Diencephalon (tissue), 1 donor: Measurements from ENCODE around the gene ENOSF1. TPM values are rescaled to one million over a fixed set of nuclear protein-coding genes. Genes with fewer than 3 reads are reported as not detected.

ENCODE experiments used
- total RNA-seq: library from RNA; depleted of rRNA; stranded (reverse); fragments of >200 nt; gene quantifications from one replicate; pipeline ENCODE4 v1.2.3, GENCODE V29; 2014

Gene ENOSF1, protein sequence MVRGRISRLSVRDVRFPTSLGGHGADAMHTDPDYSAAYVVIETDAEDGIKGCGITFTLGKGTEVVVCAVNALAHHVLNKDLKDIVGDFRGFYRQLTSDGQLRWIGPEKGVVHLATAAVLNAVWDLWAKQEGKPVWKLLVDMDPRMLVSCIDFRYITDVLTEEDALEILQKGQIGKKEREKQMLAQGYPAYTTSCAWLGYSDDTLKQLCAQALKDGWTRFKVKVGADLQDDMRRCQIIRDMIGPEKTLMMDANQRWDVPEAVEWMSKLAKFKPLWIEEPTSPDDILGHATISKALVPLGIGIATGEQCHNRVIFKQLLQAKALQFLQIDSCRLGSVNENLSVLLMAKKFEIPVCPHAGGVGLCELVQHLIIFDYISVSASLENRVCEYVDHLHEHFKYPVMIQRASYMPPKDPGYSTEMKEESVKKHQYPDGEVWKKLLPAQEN
- 9.2 TPM for total RNA-seq

DNA sequence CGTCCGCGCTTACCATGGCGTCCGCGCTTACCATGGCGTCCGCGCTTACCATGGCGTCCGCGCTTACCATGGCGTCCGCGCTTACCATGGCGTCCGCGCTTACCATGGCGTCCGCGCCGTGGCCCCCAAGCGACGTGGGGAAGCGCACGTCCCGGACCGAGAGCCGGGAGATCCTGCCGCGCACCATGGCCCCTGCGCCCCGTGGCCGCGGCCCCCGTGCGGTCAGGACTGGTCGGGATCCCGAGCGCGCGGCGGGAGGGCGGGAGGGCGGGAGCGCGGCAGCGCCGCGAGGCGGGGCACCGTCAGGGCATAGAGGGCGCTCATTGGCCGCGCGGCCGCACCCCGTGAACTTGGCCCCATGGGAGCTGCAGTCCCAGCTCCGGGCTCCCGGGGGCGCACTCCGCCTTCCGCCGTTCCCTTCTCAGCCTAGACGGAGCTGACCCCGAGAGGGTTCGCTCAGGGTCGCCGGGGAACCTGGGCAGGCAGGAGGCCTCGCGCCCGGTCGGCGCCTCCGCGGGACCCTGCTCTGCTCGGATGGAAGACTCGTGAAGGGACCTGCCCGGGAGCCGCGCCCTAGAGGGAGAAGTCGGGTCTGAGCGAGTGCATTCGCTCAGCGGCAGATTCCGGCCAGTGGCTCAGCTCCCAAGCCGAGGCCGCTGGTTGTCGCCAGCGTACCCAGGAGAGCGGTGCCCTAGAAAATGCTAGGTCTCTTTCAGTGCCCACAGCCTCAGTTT is at the start of gene ENOSF1:
TSS of gene ENOSF1 (minus strand) at position 230 of the 734 bp plus-strand sequence. CDS start at position 187, 43 bp downstream.

DNA sequence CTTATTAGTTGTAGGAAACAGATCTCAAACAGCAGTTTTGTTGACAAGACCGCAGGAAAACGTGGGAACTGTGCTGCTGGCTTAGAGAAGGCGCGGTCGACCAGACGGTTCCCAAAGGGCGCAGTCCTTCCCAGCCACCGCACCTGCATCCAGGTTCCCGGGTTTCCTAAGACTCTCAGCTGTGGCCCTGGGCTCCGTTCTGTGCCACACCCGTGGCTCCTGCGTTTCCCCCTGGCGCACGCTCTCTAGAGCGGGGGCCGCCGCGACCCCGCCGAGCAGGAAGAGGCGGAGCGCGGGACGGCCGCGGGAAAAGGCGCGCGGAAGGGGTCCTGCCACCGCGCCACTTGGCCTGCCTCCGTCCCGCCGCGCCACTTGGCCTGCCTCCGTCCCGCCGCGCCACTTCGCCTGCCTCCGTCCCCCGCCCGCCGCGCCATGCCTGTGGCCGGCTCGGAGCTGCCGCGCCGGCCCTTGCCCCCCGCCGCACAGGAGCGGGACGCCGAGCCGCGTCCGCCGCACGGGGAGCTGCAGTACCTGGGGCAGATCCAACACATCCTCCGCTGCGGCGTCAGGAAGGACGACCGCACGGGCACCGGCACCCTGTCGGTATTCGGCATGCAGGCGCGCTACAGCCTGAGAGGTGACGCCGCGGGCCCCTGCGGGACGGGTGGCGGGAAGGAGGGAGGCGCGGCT is 55.0 kb downstream of the ENOSF1 start, which contains the start of gene TYMS:
TSS of gene TYMS (plus strand) at position 343 of the 690 bp plus-strand sequence. CDS start at position 433, 90 bp downstream.

Other genes starting within 250 kb of the ENOSF1 start
- gene COLEC12, start 211.9 kb downstream of the ENOSF1 start, total RNA-seq, result 16.8 TPM
- not detected for gene CETN1, start 132.2 kb downstream of the ENOSF1 start, total RNA-seq
- gene CLUL1, start 115.6 kb downstream of the ENOSF1 start, total RNA-seq, result 24.0 TPM
- 8.3 TPM for gene TYMS, start 55.0 kb downstream of the ENOSF1 start, total RNA-seq
- 65.3 TPM for gene YES1, start 99.6 kb upstream of the ENOSF1 start, total RNA-seq
- 18.5 TPM for gene ADCYAP1, start 192.2 kb upstream of the ENOSF1 start, total RNA-seq